ENCODE measurements around the gene YJEFN3. TPM values are rescaled to one million over a fixed set of nuclear protein-coding genes. Genes with fewer than 3 reads are reported as not detected.

Gene YJEFN3
- total and polyA plus RNA-seq, 7 donors: 1.00 to 2.9 (median 1.4) TPM

DNA sequence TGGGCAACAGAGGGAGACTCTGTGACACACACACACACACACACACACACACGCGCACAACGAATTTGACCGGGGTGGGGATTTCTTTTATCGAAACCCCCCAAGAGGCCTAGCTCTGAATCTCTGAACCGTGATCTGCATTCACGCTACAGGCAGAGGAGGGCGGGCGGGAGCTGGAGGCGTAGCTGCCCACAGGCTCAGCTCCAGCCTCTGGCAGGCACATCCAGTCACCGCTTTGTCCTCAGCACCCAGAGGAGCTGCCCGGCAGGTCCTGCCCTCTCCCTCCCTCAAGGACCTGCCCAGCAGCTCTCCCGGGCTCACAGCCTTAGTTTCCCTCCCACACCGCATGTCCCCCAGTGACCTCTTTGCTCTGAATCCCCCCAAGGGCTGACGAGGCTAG, 29.3 kb downstream of the YJEFN3 start:
- H3K4me1 ChIP-seq: no peaks in the 10 kb centered on the region
- H3K4me3 ChIP-seq: no peak overlapping the region
- TF ChIP-seq, protein P1, sequence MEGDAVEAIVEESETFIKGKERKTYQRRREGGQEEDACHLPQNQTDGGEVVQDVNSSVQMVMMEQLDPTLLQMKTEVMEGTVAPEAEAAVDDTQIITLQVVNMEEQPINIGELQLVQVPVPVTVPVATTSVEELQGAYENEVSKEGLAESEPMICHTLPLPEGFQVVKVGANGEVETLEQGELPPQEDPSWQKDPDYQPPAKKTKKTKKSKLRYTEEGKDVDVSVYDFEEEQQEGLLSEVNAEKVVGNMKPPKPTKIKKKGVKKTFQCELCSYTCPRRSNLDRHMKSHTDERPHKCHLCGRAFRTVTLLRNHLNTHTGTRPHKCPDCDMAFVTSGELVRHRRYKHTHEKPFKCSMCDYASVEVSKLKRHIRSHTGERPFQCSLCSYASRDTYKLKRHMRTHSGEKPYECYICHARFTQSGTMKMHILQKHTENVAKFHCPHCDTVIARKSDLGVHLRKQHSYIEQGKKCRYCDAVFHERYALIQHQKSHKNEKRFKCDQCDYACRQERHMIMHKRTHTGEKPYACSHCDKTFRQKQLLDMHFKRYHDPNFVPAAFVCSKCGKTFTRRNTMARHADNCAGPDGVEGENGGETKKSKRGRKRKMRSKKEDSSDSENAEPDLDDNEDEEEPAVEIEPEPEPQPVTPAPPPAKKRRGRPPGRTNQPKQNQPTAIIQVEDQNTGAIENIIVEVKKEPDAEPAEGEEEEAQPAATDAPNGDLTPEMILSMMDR (IDR thresholded peaks at IDR 0.05): no peak
- ATAC-seq (no peak), DNase-seq (no peak)
- no peak overlapping the region for H3K27ac ChIP-seq
- no peaks in the 10 kb centered on the region for H3K36me3 ChIP-seq (ENCODE audit: insufficient read depth in 1 of 2, low read depth in 1 of 2)
- intact Hi-C loops (cut with DNase I): no loop called here
- no peaks in the 10 kb centered on the region for H3K27me3 ChIP-seq (ENCODE audit: insufficient read depth in 3 of 3, low read length in 2 of 3)
- 71 to 88% (median 77%) methylated on average over 12 to 15 of the region's 15 CpGs for WGBS, 3 donors
- no peaks in the 10 kb centered on the region for H3K9me3 ChIP-seq

- TF ChIP-seq, protein P1 (IDR thresholded peaks at IDR 0.05): no peak
- no peak overlapping the region for H3K27ac ChIP-seq
- H3K4me3 ChIP-seq: no peak overlapping the region
- DNase-seq (no peak), ATAC-seq (no peak)
- intact Hi-C loops (cut with DNase I): no loop called here
- no peaks in the 10 kb centered on the region for H3K27me3 ChIP-seq (ENCODE audit: insufficient read depth in 3 of 3, low read length in 2 of 3)
- no peaks in the 10 kb centered on the region for H3K36me3 ChIP-seq (ENCODE audit: insufficient read depth in 1 of 2, low read depth in 1 of 2)
- H3K4me1 ChIP-seq: no peaks in the 10 kb centered on the region
- no peaks in the 10 kb centered on the region for H3K9me3 ChIP-seq
- WGBS, 3 donors: 88 to 92% (median 90%) methylated on average over 16 of the region's 16 CpGs
Measured at GRCh38 chr19:19558636-19559035, 29.9 kb downstream of the YJEFN3 start.

- H3K4me3 ChIP-seq: no peak overlapping the region
- H3K27me3 ChIP-seq (ENCODE audit: insufficient read depth in 3 of 3, low read length in 2 of 3): no peaks in the 10 kb centered on the region
- H3K4me1 ChIP-seq: no peaks in the 10 kb centered on the region
- ATAC-seq (no peak), DNase-seq (no peak)
- WGBS, 3 donors: 60 to 71% (median 67%) methylated on average over 4 of the region's 4 CpGs
- TF ChIP-seq, protein P1 (IDR thresholded peaks at IDR 0.05): no peak
- H3K27ac ChIP-seq: no peak overlapping the region
- no peaks in the 10 kb centered on the region for H3K36me3 ChIP-seq (ENCODE audit: insufficient read depth in 1 of 2, low read depth in 1 of 2)
- H3K9me3 ChIP-seq: no peaks in the 10 kb centered on the region
- intact Hi-C loops (cut with DNase I): no loop called here
Measured at GRCh38 chr19:19559931-19560330, 31.2 kb downstream of the YJEFN3 start.

- 75 to 79% (median 78%) methylated on average over 26 of the region's 26 CpGs for WGBS, 3 donors
- Histone ChIP-seq H3K4me1 (no peaks in the 10 kb centered on the region), H3K4me3 (no peak overlapping the region), H3K27ac (no peak overlapping the region), H3K9me3 (no peaks in the 10 kb centered on the region), H3K36me3 (ENCODE audit: insufficient read depth in 1 of 2, low read depth in 1 of 2) (no peaks in the 10 kb centered on the region), H3K27me3 (ENCODE audit: insufficient read depth in 3 of 3, low read length in 2 of 3) (no peaks in the 10 kb centered on the region)
- intact Hi-C loops (cut with DNase I): no loop called here
- TF ChIP-seq, protein P1 (IDR thresholded peaks at IDR 0.05): no peak
- no peak for DNase-seq
- ATAC-seq: no peak
Measured at GRCh38 chr19:19561946-19562664, 33.4 kb downstream of the YJEFN3 start.

Data from psoas muscle (tissue), 8 donors.